ENCODE results near the gene ICAM3. TPM values are rescaled to one million over a fixed set of nuclear protein-coding genes. Genes with fewer than 3 reads are reported as not detected.
"Not testable (repeated sequence)": the region's sequence is repeated elsewhere in the genome, so short reads cannot be mapped to it uniquely, and the experiment has no call there.

ICAM3 gene
- total RNA-seq, 1 experiment from 2014 or later, result 10.5 TPM

GRCh38 chr19:10368101-10368803, 28.8 kb upstream of the ICAM3 start:
- DNase-seq (ENCODE audit: low read depth, low spot score), result no peak
- H3K36me3 ChIP-seq (ENCODE audit: control insufficient read depth, insufficient read depth, low read length), result no peaks in the 10 kb centered on the region
- H3K27ac ChIP-seq (ENCODE audit: low read length), result no peak overlapping the region
- ChIA-PET CTCF (no interaction called here), POLR2A (no interaction called here)
- no peaks in the 10 kb centered on the region for H3K4me1 ChIP-seq (ENCODE audit: control insufficient read depth, insufficient read depth, low read length)
- H3K4me3 ChIP-seq (ENCODE audit: low read depth in 2 of 2, low read length in 2 of 2), result no peak overlapping the region
- TF ChIP-seq POLR2AphosphoS5 (IDR thresholded peaks at IDR 0.05; ENCODE audit: low read depth, low read length), result no peak
- BruUV-seq (replicated peaks), result no TSS peak
- H3K9me3 ChIP-seq (ENCODE audit: control insufficient read depth, insufficient read depth, low read depth, low read length), result no peaks in the 10 kb centered on the region
- in situ Hi-C loops (cut with HindIII; ENCODE audit: low pct_unique_long_range_greater_than_20kb, low sequenced_read_pairs) (no loop called here), intact Hi-C loops (cut with micrococcal nuclease; ENCODE audit: unreplicated experiment) (no loop called here)
- no peaks in the 10 kb centered on the region for H3K27me3 ChIP-seq (ENCODE audit: control insufficient read depth, insufficient read depth, low read length)
- ATAC-seq, result peak; percentile 60; the same call in 1 of the 2 replicates

GRCh38 chr19:10366950-10367512, 27.6 kb upstream of the ICAM3 start:
- H3K27ac ChIP-seq (ENCODE audit: low read length); H3K4me3 ChIP-seq (ENCODE audit: low read depth in 2 of 2, low read length in 2 of 2); POLR2A ChIA-PET; H3K9me3 ChIP-seq (ENCODE audit: control insufficient read depth, insufficient read depth, low read depth, low read length); DNase-seq (ENCODE audit: low read depth, low spot score); BruUV-seq (replicated peaks); intact Hi-C loops (cut with micrococcal nuclease; ENCODE audit: unreplicated experiment); H3K36me3 ChIP-seq (ENCODE audit: control insufficient read depth, insufficient read depth, low read length); in situ Hi-C loops (cut with HindIII; ENCODE audit: low pct_unique_long_range_greater_than_20kb, low sequenced_read_pairs); ATAC-seq; H3K4me1 ChIP-seq (ENCODE audit: control insufficient read depth, insufficient read depth, low read length); H3K27me3 ChIP-seq (ENCODE audit: control insufficient read depth, insufficient read depth, low read length): not testable (repeated sequence)
- CTCF ChIA-PET, result interaction anchor here (0.7 kb wide), 1 partner anchor 36 kb away, joined by 6 read pairs; the partner anchor contains the start of gene CDC37

GRCh38 chr19:10365518-10365917, 26.1 kb upstream of the ICAM3 start:
- H3K36me3 ChIP-seq (ENCODE audit: control insufficient read depth, insufficient read depth, low read length), result no peaks in the 10 kb centered on the region
- BruUV-seq (replicated peaks), result no TSS peak

GRCh38 chr19:10364644-10365043, 25.2 kb upstream of the ICAM3 start:
- no peaks in the 10 kb centered on the region for H3K27me3 ChIP-seq (ENCODE audit: control insufficient read depth, insufficient read depth, low read length)
- no peak overlapping the region for H3K4me3 ChIP-seq (ENCODE audit: low read depth in 2 of 2, low read length in 2 of 2)
- POLR2A ChIA-PET, result no interaction called here
- no TSS peak for BruUV-seq (replicated peaks)
- in situ Hi-C loops (cut with HindIII; ENCODE audit: low pct_unique_long_range_greater_than_20kb, low sequenced_read_pairs), result no loop called here
- no peaks in the 10 kb centered on the region for H3K36me3 ChIP-seq (ENCODE audit: control insufficient read depth, insufficient read depth, low read length)
- H3K4me1 ChIP-seq (ENCODE audit: control insufficient read depth, insufficient read depth, low read length), result no peaks in the 10 kb centered on the region
- DNase-seq (ENCODE audit: low read depth, low spot score), result no peak
- no peak overlapping the region for H3K27ac ChIP-seq (ENCODE audit: low read length)
- TF ChIP-seq REST (IDR thresholded peaks at IDR 0.05; ENCODE audit: insufficient read depth in 1 of 2, low read depth in 2 of 2, low read length in 1 of 2) (no peak), CTCF (IDR thresholded peaks at IDR 0.05) (no peak), SIN3A (IDR thresholded peaks at IDR 0.05; ENCODE audit: borderline replicate concordance, insufficient read depth, low read depth, low read length) (no peak), TCF7L2 (IDR thresholded peaks at IDR 0.05; ENCODE audit: low read depth, low read length) (no peak), POLR2AphosphoS5 (IDR thresholded peaks at IDR 0.05; ENCODE audit: low read depth, low read length) (no peak)
- no peaks in the 10 kb centered on the region for H3K9me3 ChIP-seq (ENCODE audit: control insufficient read depth, insufficient read depth, low read depth, low read length)
- CTCF ChIA-PET, result no interaction called here
- intact Hi-C loops (cut with micrococcal nuclease; ENCODE audit: unreplicated experiment), result no loop called here
- ATAC-seq, result no peak

More at GRCh38 chr19:10365518-10365917, 26.1 kb upstream of the ICAM3 start:
- H3K4me1 ChIP-seq (ENCODE audit: control insufficient read depth, insufficient read depth, low read length), result no peaks in the 10 kb centered on the region
- ChIA-PET CTCF (no interaction called here), POLR2A (no interaction called here)
- H3K4me3 ChIP-seq (ENCODE audit: low read depth in 2 of 2, low read length in 2 of 2), result no peak overlapping the region
- DNase-seq (ENCODE audit: low read depth, low spot score) (no peak), ATAC-seq (no peak)
- no peak overlapping the region for H3K27ac ChIP-seq (ENCODE audit: low read length)
- no peaks in the 10 kb centered on the region for H3K9me3 ChIP-seq (ENCODE audit: control insufficient read depth, insufficient read depth, low read depth, low read length)
- in situ Hi-C loops (cut with HindIII; ENCODE audit: low pct_unique_long_range_greater_than_20kb, low sequenced_read_pairs) (no loop called here), intact Hi-C loops (cut with micrococcal nuclease; ENCODE audit: unreplicated experiment) (no loop called here)
- H3K27me3 ChIP-seq (ENCODE audit: control insufficient read depth, insufficient read depth, low read length), result no peaks in the 10 kb centered on the region
- TF ChIP-seq TCF7L2 (IDR thresholded peaks at IDR 0.05; ENCODE audit: low read depth, low read length), result no peak
